GM18951 (cell line): Measurements from ENCODE around the gene EOLA2.

ENCODE experiments used
- POLR2A ChIP-seq: IDR thresholded peaks from 4 replicates; pipeline ENCODE4 v1.6.1; 2011; ENCODE audit warnings: mild to moderate bottlenecking; ENCODE audit not compliant: insufficient read length, insufficient read depth; ENCODE audit errors: extremely low read depth
- in situ Hi-C: fragments of 300-500 bp; cut with MboI; formaldehyde crosslinking; loops from one replicate; pipeline ENCODE4 v1.12.0; 2022; ENCODE audit warnings: low sequenced_read_pairs, mixed read lengths, inconsistent platforms; ENCODE audit not compliant: unreplicated experiment

Gene EOLA2

DNA sequence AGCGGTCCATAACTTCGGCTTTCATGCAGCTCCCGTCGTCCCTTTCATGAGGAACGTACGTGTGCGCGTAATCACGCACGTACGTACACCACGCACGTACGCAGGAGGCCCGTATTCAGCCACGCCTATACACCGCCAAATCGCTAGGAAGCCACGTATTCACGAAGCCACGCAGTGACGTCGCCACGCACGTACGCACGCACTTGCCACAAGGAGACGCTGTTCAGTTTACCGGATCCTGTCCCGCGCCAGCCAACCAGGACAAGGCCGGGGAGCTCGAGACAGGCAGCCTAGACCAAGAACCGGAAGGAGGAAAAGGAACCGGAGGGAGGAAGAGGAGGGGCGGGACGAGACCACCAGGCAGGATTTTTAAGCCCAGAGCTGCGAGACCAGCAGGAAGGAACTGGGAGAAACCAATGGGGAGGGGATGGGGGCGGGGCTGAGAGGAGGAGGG lies at the start of gene EOLA2:
Gene EOLA2 (minus strand): TSS at position 65 of the 454 bp plus-strand sequence. CDS start 4,617 bp downstream, outside the sequence.
- no peak for TF ChIP-seq POLR2A
- in situ Hi-C loops, result no loop called here

DNA sequence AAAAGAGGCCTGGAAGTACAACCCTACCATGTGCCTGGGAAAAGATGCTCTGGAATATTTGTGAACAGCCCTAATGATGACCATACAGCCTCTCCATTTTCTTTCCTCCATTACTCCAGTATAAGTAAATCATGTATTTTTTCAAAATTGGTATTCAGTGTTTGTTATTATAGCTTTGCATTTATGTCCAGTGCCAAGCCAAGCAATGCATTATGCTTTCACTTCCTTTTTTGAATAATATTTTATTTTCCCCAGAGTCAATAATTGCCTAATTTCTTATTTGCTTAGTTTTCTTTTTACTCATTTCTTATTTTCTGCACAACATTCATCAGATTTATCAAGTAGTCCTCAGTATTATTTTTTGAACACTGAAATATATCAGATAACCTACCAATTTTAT lies 49.3 kb upstream of the EOLA2 start:
- in situ Hi-C loops, result no loop called here
- TF ChIP-seq POLR2A, result no peak

DNA sequence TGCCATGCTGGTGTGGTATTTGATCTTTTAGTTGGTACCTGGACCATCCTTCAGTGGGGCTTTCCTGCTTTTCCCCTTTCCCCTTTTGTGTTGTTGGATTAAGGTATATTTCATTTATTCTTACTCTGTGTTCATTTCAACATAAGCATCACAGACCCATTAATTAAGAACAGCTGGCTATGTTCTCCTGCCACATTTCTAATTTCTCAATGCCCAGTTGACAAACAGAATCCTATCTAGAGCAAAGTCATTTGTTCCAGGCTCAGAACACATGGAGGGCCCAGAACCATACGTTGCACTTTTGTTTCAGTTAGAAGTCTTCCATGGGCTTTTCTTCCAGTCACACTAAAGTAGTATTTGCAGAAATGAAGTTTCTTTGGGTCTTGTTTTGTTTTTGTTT lies 46.1 kb upstream of the EOLA2 start:
- in situ Hi-C loops, result no loop called here
- TF ChIP-seq POLR2A, result no peak

DNA sequence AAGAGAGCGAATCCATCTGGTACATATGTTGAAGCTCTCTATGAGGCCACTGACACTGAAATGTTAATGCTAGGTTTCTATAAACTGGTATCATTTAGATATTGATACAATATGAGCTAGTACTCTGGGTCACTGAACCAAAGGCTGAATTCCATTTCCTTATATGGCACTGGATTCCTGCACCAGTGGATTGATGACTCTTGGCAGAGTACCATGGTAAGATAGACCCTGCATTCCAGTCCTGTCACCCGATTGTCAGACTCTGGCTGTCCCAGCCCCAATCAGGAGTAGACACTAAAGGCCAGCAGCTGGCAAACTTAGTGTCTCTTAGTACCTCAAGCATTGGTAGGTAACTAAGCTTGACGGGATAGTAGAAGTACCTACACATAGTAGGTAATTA lies 44.0 kb upstream of the EOLA2 start:
- in situ Hi-C loops, result no loop called here
- TF ChIP-seq POLR2A, result no peak

DNA sequence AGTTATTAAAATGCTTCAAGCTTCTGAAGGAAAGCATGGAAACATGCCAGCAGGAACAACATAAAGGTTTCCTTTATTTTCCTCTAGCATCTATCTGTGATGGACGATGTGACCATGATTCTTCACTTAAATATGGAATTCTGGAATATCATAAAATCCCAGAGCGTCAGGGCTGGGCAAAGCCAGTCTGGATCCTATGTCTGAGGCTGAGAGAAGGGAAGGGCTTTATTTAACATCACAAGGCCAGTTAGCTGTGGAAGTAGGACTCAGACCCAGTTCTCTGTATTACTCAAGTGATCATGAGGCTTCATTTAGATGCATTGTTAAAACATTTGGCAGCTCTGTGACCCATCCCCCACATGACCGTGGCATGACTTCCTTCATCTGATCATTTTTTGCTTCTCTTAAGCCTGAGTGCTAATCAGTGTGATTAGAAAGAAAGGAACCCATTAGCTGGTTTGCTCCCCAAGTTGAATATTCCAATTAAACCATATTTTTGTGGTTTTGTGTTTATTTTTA lies 40.9 kb upstream of the EOLA2 start:
- in situ Hi-C loops, result no loop called here
- TF ChIP-seq POLR2A, result no peak

DNA sequence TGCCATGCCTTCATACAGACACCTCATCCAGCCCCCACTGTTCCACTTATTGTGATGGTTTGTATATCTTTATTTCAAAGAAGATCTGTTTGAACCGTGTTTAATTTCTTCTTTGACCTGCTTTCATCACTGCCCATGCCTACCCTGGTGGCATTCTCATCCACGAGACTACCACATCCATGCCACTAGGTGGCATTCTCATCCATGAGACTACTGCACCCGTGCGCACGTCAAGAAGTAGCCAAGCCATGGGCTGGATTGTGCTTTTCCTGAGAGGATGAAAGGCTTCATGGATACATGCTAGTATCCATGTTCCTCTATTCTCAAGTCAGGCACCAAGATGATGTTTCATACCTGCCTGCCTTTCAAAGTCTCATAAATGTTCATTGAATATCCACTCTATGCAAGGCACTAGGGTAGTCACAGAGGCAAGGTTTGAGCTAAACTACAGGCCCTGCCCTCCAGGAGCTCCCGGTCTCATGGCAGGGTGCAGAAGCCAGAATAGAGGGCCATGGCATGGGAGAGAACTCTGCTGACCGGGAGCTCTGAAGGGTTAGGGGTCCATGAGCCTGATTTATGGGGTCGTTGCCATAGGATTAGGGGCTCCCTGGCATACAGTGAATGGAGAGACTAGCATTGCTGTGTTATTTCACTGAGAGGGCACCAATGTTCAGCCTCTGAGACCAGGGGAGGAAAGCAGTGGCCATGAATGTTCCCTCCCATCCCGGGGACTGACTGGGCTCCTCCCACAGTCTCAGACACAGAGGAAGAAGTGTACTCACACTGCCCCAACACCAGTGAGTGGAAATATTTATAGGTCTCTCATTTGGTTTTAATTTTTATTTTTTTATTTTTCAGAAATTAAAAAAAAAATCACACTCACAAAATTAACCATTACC lies 24.8 kb upstream of the EOLA2 start:
- in situ Hi-C loops, result loop anchor here (25.0 kb wide), 1 partner anchor 749 kb away; no protein-coding TSS in a partner anchor
- no peak for TF ChIP-seq POLR2A

GRCh38 chrX:149962010-149962409 lies 23.7 kb upstream of the EOLA2 start:
- in situ Hi-C loops, result loop anchor here (25.0 kb wide), 1 partner anchor 750 kb away; no protein-coding TSS in a partner anchor
- TF ChIP-seq POLR2A, result no peak

- in situ Hi-C loops, result loop anchor here (25.0 kb wide), 1 partner anchor 751 kb away; no protein-coding TSS in a partner anchor
- no peak for TF ChIP-seq POLR2A
Measured at GRCh38 chrX:149961572-149961971, 23.3 kb upstream of the EOLA2 start.

GRCh38 chrX:149950681-149951080 lies 12.4 kb upstream of the EOLA2 start:
- in situ Hi-C loops, result loop anchor here (25.0 kb wide), 1 partner anchor 762 kb away; no protein-coding TSS in a partner anchor
- TF ChIP-seq POLR2A, result no peak

DNA sequence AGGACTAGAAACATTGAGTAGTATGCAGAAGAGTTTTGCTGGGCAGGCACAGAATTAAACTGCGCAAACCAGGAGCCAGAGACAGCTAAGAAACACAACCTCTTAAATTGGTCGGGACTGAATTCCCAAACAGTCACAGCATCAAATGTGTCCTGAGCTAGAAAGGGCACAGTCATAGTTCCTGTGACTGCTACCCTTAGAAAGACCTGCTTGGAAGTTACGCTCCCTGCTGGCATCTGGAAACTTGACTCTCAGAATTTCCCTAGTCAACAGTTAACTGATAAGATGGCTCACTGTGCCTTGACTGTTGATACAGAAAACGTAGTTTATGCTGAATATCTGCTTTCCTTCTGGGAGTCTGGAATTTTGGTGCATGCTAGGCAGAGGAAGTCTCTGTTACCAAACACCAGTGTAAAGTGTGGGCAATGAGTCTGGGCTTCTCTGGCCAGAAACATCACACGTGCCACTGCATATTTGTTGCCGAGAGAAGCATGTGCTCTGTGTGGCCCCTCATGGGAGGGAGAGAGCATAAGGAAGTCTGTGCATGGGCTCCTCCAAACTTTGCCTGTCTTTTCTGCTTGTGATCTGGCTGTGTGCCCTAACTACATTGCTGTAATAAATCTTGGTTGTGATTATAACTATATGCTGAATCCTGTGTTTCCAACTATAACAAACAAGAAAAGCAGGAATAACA lies 11.6 kb upstream of the EOLA2 start:
- no peak for TF ChIP-seq POLR2A
- in situ Hi-C loops, result loop anchor here (10.0 to 25.0 kb wide), 2 partner anchors 415 to 762 kb away; no protein-coding TSS in a partner anchor

DNA sequence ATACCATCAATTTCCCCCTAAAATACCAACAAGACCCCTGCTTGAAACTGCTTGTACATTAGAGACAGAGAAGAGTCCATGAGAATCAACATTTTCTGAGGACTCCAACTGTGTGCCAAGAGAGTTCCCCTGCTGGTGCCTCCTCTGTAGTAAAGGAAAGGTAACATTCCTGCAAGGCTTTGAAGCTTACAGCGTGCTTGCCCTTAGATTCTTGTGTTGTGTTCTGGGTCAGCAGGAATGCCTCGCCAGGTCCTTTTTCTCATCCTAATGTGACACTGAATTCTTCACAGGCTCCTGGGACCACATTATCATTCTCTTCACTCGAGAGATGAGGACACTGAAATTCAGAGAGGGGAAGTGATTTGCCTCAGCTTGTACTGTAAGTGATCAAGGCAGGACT lies 9.7 kb upstream of the EOLA2 start:
- in situ Hi-C loops, result loop anchor here (10.0 kb wide), 1 partner anchor 413 kb away; no protein-coding TSS in a partner anchor

GRCh38 chrX:149946932-149947331 lies 8.6 kb upstream of the EOLA2 start:
- in situ Hi-C loops, result loop anchor here (10.0 kb wide), 1 partner anchor 412 kb away; no protein-coding TSS in a partner anchor

More for the DNA sequence above, 9.7 kb upstream of the EOLA2 start:
- TF ChIP-seq POLR2A, result no peak

DNA sequence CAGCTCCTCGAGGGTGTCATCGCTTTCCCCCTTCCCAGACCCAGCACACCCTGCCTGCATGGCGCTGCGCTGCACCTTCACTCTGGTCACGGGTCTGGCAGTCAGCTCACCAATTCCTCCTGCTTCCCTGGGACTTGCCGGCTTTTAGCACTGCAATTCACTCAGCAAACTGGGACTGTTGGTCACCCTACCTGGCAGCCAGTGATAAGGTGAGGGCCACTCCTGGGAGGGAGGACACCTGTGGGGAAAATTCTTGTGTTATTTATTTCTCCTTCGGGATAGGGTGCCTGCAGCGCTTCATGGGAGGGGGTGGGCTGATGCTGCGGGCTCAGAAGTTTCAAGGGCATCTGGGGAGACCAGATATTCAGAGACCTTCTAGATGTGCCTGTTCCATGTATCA lies 7.5 kb upstream of the EOLA2 start:
- in situ Hi-C loops, result loop anchor here (10.0 kb wide), 1 partner anchor 411 kb away; no protein-coding TSS in a partner anchor

- in situ Hi-C loops, result loop anchor here (10.0 kb wide), 1 partner anchor 410 kb away; no protein-coding TSS in a partner anchor
Measured at GRCh38 chrX:149945087-149945670, 6.9 kb upstream of the EOLA2 start.

- in situ Hi-C loops, result loop anchor here (10.0 kb wide), 1 partner anchor 406 kb away; no protein-coding TSS in a partner anchor
Measured at GRCh38 chrX:149940674-149941024, 2.4 kb upstream of the EOLA2 start.
